Stimulated activated CD8-positive, alpha-beta memory T cell treated with anti-CD3 and anti-CD28 coated beads, Interleukin-12 subunit alpha, Interleukin-12 subunit beta, amount 100 ng/mL, for 4 hours (primary cell): ENCODE data around the gene AEBP1.
A peak's percentile ranks its signal among the peaks of the same experiment; 100 is the strongest.
"Not testable (repeated sequence)": the region's sequence is repeated elsewhere in the genome, so short reads cannot be mapped to it uniquely, and the experiment has no call there.

Experiments
- DNase-seq: peaks from one replicate; pipeline ENCODE4 v3.0.0-alpha.2; 2020; ENCODE audit warnings: low read depth

Gene AEBP1

DNA sequence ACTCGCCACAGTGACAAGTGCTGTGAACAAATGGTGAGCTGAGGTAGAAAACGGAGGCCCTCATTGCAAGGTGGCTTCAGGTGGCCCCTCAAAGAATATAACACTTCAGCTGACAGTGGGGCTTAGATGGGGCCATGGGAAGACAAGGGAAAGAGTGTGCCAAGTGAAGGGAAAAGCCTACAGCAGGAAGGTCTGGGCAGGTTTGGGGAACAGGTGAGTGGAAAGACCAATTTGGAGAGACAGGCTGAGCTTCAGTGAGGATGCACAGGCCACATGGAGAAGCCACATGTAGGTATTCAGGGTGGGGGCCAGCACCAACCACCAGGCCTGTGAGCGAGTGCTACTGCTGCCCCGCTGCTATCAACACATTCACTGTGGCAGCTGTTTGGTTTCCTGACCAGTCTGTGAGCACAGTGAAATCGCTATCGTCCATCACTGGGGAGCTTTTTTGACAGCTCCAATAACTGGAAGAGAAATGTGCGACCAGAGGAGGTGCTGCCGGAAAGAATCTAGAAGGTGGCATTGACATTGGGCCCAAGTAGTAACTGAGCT is 15.8 kb downstream of the AEBP1 start:
- no peak for DNase-seq

DNA sequence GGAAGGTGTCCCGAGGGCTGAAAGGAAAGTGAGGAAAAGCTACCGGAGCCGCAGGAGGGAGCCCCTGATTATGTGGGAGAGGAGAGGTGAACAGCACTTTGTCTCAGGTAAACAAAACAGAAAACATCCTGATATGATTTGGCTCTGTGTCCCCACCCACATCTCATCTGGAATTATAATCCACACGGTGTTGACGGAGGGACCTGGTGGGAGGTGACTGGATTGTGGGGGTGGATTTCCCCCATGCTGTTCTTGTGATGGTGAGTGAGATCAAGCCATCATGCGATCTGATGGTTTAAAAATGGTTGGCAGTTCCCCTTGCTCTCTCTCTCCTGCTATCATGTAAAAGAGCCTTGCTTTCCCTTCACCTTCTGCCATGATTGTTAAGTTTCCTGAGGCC is 16.2 kb downstream of the AEBP1 start:
- DNase-seq: no peak

DNA sequence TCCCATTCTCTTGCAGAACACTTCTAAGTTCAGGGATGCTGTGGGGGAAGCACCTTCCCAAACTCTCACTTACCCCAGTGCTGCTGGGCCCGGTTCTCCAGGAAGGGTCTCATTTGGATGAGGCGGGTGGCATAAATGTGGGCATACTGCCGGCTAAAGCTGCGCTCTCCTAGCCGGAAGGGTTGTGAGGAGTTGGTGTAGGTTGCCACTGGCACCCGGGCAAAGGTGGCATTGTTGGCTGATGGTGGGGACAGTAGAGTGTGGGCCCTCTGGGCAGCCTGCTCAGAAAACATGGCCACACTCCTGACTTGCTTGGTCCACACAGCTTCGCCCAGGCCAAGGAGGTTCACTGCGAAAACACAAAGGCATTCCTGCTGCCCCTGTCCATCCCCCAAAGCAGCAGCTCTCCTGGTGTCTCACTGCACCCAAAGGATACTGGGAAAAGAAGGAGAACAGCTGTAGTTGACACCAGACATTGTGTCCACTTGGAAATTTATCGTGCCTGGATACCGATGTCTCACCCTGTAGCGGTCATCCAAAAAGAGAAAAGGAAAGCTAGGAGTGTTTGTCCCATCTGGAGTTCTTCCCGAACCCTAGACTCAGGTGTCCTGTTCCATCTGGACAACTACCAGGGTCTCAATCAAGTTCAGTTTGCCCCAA is 17.7 kb downstream of the AEBP1 start:
- DNase-seq: no peak

DNA sequence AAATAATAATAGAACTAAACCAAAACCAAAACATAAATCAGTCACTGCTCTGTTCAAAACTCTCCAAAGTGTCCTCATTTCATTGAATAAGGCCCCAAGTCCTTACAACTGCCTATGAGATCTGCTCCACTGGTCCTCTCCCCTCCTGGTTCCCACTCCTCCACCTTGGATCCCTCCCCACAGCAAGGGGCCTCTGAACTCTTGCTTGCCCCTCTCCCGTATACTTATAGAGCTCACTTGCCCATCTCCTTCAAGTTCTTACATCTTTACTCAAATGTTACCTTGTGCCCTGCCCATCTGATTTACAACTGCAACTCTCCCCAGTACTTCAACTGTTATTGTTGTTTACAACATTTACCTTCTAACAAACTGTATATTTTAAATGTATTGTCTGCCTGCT is 18.4 kb downstream of the AEBP1 start:
- DNase-seq: no peak

DNA sequence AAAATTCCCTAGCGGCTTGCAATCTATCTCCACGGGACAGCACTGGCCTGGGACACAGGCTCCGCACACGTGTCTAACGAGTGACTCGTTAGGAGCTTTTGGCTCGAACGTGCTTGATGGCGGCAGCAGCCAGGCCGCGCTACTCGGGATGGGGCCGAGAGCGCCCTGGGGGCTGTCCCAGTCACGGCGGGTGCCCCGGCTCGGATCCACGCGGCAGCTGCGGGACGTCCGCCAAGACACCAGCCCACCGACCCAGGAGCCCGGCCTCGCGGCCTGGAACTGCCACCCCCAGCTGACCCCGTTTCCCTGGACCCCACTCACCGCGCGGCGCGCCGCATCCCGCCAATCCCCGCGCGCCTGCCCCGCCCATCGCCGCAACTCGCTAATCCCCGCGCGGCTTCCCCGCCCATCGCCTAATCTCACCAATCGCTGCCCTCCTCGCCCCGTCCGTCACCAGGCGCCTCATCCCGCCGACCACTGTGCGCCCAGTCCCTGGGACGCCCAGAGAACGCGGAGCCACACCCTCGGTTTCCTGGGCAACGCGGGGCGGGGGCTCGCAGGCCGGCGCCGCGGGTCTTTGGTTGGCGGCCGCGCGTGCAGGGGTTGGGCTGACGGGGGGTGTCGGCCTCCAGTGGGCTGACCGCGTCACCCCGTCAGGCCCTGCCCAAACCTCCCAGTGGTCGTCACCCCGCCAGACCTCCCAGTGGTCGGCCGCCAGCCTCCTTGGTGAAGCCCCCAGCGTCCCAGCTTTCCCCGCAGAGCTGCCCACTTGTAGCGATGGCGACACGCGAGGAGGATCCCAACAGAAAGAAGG is 19.3 kb downstream of the AEBP1 start, which contains the start of gene POLD2:
TSS of gene POLD2 (minus strand) at position 359 of the 814 bp plus-strand sequence. CDS start 1,495 bp downstream, outside the sequence.
- peak; percentile 97 for DNase-seq

DNA sequence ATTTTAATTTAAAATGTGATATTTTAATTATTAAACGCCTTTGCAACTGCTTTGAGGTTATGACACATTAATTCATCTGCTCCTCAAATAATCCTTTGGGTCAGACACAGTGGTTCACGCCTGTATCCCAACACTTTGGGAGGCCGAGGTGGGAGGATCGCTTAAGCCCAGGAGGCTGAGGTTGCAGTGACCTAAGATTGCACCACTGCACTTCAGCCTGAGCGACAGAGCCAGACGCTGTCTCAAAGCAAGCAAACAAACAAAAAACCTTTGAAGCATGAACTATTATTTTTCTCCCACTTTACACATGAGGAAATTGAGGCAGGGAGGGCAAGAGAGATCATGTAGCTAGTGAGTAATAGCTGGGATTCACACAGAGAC is 20.7 kb downstream of the AEBP1 start:
- DNase-seq: no peak

DNA sequence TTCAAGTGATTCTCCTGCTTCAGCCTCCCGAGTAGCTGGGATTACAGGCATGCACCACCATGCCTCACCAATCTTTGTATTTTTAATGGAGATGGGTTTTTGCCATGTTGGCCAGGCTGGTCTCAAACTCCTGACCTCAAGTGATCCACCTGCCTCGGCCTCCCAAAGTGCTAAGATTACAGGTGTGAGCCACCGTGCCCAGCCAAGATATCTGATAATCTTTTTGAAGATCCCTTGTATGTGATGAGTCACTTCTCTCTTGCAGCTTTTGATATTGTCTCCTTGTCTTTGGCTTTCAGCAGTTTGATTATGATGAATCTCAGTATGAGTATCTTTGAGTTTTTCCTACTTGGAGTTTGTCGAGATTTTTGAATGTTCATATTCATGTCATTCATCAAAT is 22.4 kb downstream of the AEBP1 start:
- DNase-seq: not testable (repeated sequence)

DNA sequence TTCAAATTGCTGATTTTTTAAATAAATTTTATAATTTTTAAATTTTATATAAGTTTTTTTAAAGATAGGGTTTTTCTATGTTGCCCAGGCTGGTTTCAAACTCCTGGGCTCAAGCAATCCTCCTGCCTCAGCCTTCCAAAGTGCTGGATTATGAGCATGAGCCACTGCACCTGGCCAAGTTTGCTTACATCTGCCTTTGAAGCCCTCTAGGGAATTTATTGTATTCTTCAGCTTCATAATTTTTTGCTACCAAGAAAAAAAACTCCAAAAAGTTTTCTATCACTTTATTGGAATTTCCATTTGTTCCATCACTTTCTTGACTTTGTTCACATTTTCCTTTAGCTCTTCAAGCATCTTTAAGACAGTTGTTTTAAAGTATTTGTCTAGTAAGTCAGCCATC is 23.0 kb downstream of the AEBP1 start:
- DNase-seq: no peak

DNA sequence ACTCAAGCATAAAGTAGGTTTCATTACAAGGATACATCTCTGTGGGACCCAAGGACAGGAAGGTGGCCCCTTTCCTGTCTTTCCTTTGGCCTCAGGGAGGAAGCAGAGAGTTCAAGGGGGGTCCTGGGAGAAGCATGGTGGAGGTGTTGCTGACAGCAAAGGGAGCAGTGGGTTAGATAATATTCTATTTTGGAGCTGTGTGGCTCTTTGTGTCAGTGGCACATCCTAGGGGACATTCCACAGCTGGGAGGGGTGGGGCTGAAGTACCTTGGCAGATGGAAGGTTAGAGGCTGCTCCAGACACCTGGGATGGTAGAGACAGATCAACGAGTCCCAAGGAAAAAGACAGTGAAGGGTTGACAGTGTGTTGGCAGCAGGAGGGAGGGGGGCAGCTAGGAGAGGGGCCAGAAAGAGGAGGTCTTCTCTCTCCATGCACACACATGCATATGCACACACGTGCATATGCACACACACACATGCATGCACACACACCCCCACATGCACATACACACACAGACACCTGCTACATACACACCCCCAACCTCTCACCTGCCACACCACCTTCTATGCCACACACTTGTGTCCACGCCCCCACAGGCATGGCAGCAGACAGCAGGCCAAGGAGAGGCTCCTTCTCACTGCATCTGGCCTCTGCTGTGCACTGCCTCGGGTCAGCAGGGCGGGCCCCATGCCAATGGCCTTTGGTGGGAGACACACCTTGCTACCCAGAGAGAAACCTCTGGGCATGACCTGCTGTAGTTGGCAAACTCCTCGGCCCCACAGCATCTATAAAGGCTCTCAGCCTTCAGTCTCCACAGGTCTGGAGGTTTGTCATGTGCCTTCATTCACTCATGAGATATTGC is 24.8 kb downstream of the AEBP1 start:
- DNase-seq: no peak

DNA sequence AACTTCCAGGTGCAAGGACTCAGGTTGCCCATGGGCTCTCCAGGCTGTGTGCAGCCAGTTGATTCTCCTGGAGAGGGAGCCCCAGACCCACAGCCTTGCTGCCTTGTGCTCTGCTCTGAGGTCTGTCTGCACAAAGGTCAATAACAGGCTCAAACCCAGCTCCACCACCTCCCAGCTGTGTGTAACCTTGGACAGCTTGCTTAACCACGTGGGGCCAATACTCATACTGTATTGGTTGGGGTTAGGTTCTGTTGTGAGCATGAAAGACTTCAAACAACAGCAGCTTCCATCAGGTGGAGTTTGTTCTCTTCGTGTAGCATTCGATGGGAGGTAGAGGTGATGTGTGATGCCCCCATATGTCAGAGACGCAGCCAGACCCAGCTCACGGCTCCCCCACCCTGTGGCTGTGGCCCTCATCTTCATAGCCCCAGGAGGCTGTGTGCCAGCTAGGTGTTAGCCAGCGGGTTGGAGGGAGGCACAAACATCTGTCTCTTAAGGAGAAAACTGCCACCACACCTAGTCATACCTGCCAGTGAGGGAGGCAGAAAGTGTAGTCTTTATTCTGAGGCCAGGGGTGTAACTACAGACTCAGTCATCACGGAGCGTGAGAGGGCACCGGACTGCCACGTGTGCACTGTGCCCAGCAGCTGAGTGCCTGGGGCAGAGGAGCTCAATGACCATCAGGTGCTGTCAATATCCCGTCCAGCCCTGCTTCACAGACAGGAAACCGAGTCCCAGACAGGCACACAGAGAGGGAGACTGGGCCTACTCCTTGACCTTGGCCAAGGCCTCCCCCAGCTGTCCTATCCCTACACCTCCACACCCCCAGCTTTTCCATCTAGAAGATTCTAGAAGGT is 27.3 kb downstream of the AEBP1 start:
- no peak for DNase-seq

DNA sequence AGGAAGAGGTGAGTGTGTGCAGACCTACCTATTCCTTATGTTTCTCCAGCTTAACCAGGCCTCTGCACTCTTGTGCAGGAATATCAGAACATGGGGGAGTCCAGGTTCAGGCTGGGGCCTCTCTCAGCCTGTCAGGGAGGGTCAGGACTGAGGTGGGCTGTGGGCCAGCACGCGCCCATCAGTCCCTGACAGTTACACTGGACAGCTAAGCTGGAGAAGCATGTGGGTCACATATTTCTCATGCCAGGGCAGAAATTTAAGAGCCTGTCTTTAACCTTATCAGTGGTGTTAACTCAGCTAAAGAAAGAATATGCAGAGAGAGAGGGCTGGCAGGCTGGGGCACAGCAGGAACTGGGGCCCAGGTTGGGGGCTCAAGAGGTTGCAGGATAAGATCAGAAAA is 27.9 kb downstream of the AEBP1 start:
- DNase-seq: no peak

DNA sequence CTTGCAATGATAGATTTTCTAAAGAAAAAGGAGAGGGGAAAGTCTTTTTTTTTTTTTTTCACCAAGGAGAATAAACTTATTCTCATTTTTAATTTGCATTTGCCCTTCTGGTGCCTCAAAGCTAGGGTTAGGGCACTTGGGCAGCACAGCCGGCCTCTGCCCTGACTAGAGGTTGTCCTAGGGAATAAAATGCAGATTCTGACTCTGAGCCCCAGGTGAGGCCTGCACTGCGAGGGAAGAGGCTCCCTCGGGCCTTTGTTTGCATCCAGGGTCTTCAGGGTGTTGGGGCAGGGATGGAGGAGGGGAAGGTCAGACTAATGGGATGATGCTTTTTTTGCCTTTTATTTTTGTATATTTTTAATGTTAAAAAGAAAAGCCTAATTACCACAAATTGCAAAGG is 29.1 kb downstream of the AEBP1 start:
- DNase-seq: no peak

DNA sequence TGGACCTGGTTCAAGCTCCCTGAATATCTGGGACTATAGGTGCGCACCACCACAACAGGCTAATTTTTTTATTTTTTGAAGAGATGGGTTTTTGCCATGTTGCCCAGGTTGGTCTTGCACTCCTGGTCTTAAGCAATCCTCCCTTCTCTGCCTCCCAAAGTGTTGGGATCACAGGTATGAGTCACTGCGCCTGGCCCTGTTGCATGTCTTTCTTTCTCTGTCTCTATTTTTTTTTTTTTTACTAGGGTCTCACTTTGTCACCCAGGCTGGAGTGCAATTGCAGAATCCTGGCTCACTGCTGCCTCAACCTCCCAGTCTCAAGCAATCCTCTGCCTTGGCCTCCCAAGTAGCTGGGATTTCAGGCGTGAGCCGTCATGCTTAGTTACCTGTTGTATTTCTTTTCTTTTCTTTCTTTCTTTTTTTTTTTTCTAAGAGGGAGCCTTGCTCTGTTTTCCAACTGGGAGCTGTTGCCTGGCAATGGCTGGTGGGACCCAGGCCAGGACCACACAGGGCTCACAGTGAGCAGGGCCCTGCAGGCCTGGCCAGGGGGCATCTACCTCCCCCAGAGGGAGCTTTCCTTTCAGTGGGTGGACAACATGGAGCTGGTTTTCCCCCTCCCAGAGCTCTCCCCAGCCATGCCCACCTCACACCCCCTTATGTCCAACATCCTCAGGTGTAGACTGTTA is 30.9 kb downstream of the AEBP1 start:
- no peak for DNase-seq

DNA sequence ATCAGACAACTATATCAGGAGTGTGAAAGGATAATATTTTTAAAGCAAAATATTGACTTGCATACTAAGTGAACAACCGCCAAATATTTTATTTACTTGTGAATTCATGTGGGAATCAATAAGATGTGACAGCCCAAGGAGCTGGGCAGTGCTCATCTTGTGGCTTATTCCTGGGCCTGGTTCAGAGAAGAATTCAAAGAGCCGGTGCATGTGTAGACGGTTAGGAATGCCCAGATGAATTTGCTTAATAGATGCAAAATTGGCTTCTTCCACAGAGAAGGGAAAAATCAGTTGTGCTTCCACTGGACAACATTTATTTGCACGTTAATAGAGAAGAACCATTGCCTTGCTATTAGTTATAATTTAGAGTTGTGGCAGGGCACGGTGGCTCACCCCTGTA is 32.6 kb downstream of the AEBP1 start:
- no peak for DNase-seq

DNA sequence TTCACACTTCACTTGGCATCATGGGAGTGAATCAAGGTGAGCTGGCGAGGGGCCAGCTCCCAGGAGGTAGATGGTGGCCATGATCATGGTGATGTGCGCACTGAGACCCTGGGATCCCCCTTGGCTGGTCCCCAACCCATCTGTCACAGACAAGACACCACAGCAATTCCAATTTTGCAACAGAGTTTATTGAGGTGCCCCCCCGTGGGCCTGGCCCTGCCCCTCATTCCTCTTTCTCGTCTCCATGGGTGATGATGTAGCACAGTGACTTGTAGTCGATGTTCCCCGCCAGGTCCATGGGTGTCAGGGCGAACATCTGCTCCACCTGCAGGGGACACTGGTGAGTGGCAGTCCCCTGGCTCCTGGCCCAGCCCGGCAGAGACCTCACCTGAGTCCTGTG is 34.6 kb downstream of the AEBP1 start:
- no peak for DNase-seq

DNA sequence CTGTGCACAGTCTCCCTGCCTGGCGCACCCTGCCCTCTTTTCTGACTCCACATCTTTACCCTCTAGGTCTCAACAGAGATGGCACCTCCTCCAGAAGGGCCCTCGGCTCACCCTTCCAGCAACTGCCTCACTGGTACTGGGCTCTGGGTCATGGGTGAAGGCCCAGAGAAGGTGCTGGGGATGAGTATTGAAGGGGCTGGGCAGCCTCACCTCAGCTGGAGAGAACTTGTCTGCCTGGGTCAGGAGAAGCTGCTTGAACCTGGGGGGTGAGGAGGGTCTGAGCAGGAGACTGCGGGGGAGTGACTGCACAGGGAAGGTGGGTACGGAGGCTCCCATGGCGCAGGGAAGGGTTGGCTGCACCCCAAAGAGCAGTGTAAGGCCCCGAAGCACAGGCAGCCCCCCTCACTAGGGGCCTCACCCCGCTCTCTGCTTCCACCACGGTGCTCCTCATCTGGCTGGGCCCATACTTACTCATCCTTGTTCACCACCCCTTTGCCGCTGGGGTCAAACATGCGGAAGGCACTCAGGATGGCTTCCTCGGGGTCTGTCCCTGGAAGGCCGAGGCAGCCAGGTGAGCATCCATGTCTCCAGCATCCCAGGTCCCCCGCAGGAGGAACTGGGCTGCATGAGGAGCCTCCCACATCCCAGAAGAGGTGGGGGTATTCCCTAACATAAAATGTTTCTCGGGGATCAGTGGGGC is 35.3 kb downstream of the AEBP1 start:
- DNase-seq: no peak

DNA sequence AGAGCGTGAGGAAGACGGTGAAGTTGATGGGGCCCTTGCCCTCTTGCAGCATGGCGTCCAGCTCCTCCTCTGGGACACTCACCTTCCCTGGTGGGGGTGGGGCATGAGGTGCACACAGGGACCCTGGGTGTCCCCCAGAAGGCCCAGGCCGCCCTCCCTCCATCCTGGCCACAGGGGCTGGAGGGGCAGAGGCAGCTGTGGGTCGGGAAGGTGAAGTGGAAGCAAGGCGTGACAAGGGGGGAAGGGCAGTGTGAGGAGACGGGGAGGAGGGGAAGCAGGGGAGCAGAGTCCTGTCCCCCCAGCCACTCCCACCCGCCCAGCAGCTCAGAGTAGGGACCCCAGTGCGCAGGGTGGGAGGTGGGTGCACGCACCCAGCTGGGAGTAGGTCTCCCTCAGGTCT is 36.2 kb downstream of the AEBP1 start:
- DNase-seq: no peak

DNA sequence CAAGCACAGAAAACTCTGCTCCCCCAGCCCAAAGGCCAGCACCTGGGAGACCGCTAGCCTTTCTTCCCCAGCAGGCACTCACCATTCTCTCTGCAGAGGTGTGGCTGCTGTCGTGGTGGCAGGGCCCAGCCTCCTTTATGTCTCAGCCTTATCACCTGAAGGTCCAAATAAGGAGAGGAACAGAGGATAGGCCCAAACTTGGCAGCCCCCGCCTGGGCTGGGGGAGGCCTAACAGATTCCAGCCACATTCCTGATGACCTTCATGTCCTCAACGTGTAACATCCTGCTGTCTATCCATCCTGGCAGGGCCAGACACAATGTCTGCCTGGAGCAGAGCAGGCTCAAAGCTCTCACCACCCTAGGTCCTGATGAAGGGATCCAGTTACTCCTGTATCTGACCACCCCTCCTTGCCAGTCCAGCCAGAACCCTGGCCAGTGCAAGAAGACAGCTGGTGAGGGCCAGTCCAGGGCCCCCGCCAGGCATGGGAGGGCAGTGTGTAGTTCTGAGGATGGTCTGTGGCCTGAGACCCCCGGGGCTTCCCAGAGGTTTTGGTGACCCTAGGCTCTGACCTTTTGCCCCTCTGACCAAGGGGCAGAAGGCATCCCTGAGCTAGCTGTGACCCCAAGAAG is 37.2 kb downstream of the AEBP1 start, which contains the start of gene MYL7:
TSS of gene MYL7 (minus strand) at position 112 of the 630 bp plus-strand sequence. CDS start at position 85, 27 bp downstream.
- no peak for DNase-seq

DNA sequence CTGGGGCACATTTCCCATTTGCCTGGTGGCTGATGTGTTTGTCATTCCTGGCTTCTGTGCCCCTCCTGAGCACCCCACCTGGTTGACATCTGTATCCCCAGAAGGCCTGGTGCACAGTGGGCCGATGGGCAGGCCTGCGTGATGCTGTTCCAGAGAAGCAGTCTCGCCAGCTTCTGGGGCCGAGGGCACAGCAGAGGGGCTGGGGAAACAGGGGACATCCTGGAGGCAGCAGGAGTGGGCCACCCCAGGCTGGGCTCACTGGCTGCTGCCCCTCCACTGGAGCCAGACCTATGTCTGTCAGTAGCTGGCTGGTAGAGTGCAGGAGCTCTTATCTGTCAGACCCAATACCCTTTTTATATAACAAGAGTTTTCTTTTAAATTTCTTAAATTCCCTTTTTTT is 37.9 kb downstream of the AEBP1 start:
- DNase-seq: no peak
